ENCODE results near the gene ARHGEF1. TPM values are rescaled to one million over a fixed set of nuclear protein-coding genes. Genes with fewer than 3 reads are reported as not detected.

Gene ARHGEF1
- total and polyA plus RNA-seq, 2 donors (not counting 1 experiment from before 2014, with no cell fraction given): 646 to 886 TPM

GRCh38 chr19:41892173-41892902 lies 9.4 kb downstream of the ARHGEF1 start:
- H3K27ac ChIP-seq (ENCODE audit: low read length in 2 of 2): peak overlapping the region in 1 of 2 donors; percentile 56
- intact Hi-C loops (cut with micrococcal nuclease): no loop called here
- 97% methylated on average over 30 of the region's 34 CpGs for WGBS (ENCODE audit: insufficient coverage)
- no peaks in the 10 kb centered on the region for H3K27me3 ChIP-seq (replicated peaks in 1 of 4; ENCODE audit: control extremely low read depth in 1 of 4, control insufficient read depth in 3 of 4, insufficient read depth in 4 of 4, low read length in 3 of 4)
- H3K4me3 ChIP-seq (ENCODE audit: control extremely low read depth in 1 of 5, extremely low read depth in 1 of 5, insufficient read depth in 1 of 5, low read depth in 2 of 5, low read length in 4 of 5): no peak overlapping the region
- no peaks in the 10 kb centered on the region for H3K27me3 Mint-ChIP-seq
- ChIA-PET CTCF (interaction anchor here (1.4 to 2.0 kb wide), 2 partner anchors 11 to 20 kb away, joined by 3 to 11 read pairs; no protein-coding TSS in a partner anchor), POLR2A (interaction anchor here (7.7 kb wide), 1 partner anchor 17 kb away, joined by 92 read pairs; the partner anchor contains the start of gene CD79A)
- no peak overlapping the region for H2AFZ ChIP-seq (ENCODE audit: insufficient read depth, low read depth, low read length, poor library complexity, severe bottlenecking)
- H3K36me3 ChIP-seq (replicated peaks in 1 of 2; ENCODE audit: control extremely low read depth in 1 of 2, control insufficient read depth in 1 of 2, extremely low read depth in 1 of 2, insufficient read depth in 2 of 2, low read length in 1 of 2): peaks cover 2 to 71% of the 10 kb centered on the region in 2 experiments
- peaks cover 79% of the 10 kb centered on the region for H3K79me2 ChIP-seq (ENCODE audit: control insufficient read depth, insufficient read depth, low read length)
- DNase-seq (no peak), ATAC-seq (ENCODE audit: low read depth) (no peak)
- H3K9me3 ChIP-seq (ENCODE audit: control extremely low read depth in 1 of 3, control insufficient read depth in 2 of 3, insufficient read depth in 1 of 3, low read length in 2 of 3): no peaks in the 10 kb centered on the region
- peaks cover 12 to 41% of the 10 kb centered on the region in 2 donors for H3K4me1 ChIP-seq (ENCODE audit: control insufficient read depth in 2 of 2, insufficient read depth in 2 of 2, low read length in 2 of 2)
- no peak overlapping the region for H3K9ac ChIP-seq (ENCODE audit: low read length)
- no peaks in the 10 kb centered on the region for H3K9me3 Mint-ChIP-seq (ENCODE audit: insufficient read depth)
- H3K4me2 ChIP-seq (replicated peaks; ENCODE audit: low read depth, low read length, poor library complexity, severe bottlenecking): no peak overlapping the region
- peaks cover 32% of the 10 kb centered on the region for H3K4me1 Mint-ChIP-seq
- no peak for TF ChIP-seq CTCF (IDR thresholded peaks at IDR 0.05)
- TF ChIP-seq EZH2 (IDR thresholded peaks at IDR 0.05; ENCODE audit: borderline replicate concordance, insufficient read depth, low read depth, low read length, poor library complexity, severe bottlenecking): no peak
- no peak overlapping the region for H3K27ac Mint-ChIP-seq
- peaks cover 83% of the 10 kb centered on the region for H4K20me1 ChIP-seq (ENCODE audit: control insufficient read depth, insufficient read depth, low read length, poor library complexity, severe bottlenecking)
- H3K4me3 Mint-ChIP-seq: no peak overlapping the region

DNA sequence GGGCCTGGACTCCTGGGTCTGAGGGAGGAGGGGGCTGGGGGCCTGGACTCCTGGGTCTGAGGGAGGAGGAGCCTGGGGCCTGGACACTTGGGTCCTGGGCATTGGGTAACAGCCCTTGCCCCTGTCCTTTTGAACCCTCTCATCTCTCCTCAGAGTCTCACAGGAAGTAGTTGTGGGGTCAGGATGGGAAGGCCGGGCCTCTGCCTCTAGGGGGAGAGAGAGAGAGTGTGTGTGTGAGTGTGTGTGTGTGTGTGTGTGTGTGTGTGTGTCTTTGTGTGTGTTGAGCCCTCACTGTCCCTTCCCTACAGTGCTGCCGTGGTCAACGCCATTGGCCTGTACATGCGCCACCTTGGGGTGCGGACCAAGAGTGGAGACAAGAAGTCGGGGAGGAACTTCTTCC lies 10.9 kb downstream of the ARHGEF1 start:
- CTCF ChIA-PET: no interaction called here
- peaks cover 4 to 79% of the 10 kb centered on the region in 2 experiments for H3K36me3 ChIP-seq (replicated peaks in 1 of 2; ENCODE audit: control extremely low read depth in 1 of 2, control insufficient read depth in 1 of 2, extremely low read depth in 1 of 2, insufficient read depth in 2 of 2, low read length in 1 of 2)
- H3K9ac ChIP-seq (ENCODE audit: low read length): no peak overlapping the region
- peaks cover 63% of the 10 kb centered on the region for H3K79me2 ChIP-seq (ENCODE audit: control insufficient read depth, insufficient read depth, low read length)
- H2AFZ ChIP-seq (ENCODE audit: insufficient read depth, low read depth, low read length, poor library complexity, severe bottlenecking): no peak overlapping the region
- no peak for DNase-seq
- H3K27me3 Mint-ChIP-seq: no peaks in the 10 kb centered on the region
- H3K4me1 ChIP-seq (ENCODE audit: control insufficient read depth in 2 of 2, insufficient read depth in 2 of 2, low read length in 2 of 2): peaks cover 0 to 25% of the 10 kb centered on the region in 2 donors
- intact Hi-C loops (cut with micrococcal nuclease): no loop called here
- 77% methylated on average over 6 of the region's 6 CpGs for WGBS (ENCODE audit: insufficient coverage)
- POLR2A ChIA-PET: no interaction called here
- ATAC-seq (ENCODE audit: low read depth): no peak
- peaks cover 91% of the 10 kb centered on the region for H4K20me1 ChIP-seq (ENCODE audit: control insufficient read depth, insufficient read depth, low read length, poor library complexity, severe bottlenecking)
- peak overlapping the region in 1 of 2 donors; percentile 19 for H3K27ac ChIP-seq (ENCODE audit: low read length in 2 of 2)
- peak overlapping the region; percentile 53 for H3K27ac Mint-ChIP-seq
- no peak overlapping the region for H3K4me2 ChIP-seq (replicated peaks; ENCODE audit: low read depth, low read length, poor library complexity, severe bottlenecking)
- no peaks in the 10 kb centered on the region for H3K9me3 ChIP-seq (ENCODE audit: control extremely low read depth in 1 of 3, control insufficient read depth in 2 of 3, insufficient read depth in 1 of 3, low read length in 2 of 3)
- no peak overlapping the region for H3K4me3 Mint-ChIP-seq
- no peaks in the 10 kb centered on the region for H3K9me3 Mint-ChIP-seq (ENCODE audit: insufficient read depth)
- TF ChIP-seq EZH2 (IDR thresholded peaks at IDR 0.05; ENCODE audit: borderline replicate concordance, insufficient read depth, low read depth, low read length, poor library complexity, severe bottlenecking) (no peak), CTCF (IDR thresholded peaks at IDR 0.05) (no peak)
- no peak overlapping the region for H3K4me3 ChIP-seq (ENCODE audit: control extremely low read depth in 1 of 5, extremely low read depth in 1 of 5, insufficient read depth in 1 of 5, low read depth in 2 of 5, low read length in 4 of 5)
- no peaks in the 10 kb centered on the region for H3K27me3 ChIP-seq (replicated peaks in 1 of 4; ENCODE audit: control extremely low read depth in 1 of 4, control insufficient read depth in 3 of 4, insufficient read depth in 4 of 4, low read length in 3 of 4)
- peaks cover 19% of the 10 kb centered on the region for H3K4me1 Mint-ChIP-seq
